AG09309 (cell line): ENCODE measurements around the gene PHKB.

Experiments
- DNase-seq: peaks from one replicate; pipeline ENCODE4 v3.0.0-alpha.2; 2010; ENCODE audit warnings: low read depth
- H3K4me3 ChIP-seq: 2 replicates; pipeline ENCODE4 v1.5.1; 2011; ENCODE audit warnings: mild to moderate bottlenecking, low read depth, low read length, moderate library complexity; ENCODE audit not compliant: control insufficient read depth
- TF ChIP-seq, protein P1 (sequence below): IDR thresholded peaks from 2 replicates; pipeline ENCODE4 v1.5.1; 2011; ENCODE audit warnings: mild to moderate bottlenecking, low read depth, low read length, inconsistent platforms; ENCODE audit not compliant: insufficient read depth, control insufficient read depth; ENCODE audit errors: missing control alignments

Gene PHKB

DNA sequence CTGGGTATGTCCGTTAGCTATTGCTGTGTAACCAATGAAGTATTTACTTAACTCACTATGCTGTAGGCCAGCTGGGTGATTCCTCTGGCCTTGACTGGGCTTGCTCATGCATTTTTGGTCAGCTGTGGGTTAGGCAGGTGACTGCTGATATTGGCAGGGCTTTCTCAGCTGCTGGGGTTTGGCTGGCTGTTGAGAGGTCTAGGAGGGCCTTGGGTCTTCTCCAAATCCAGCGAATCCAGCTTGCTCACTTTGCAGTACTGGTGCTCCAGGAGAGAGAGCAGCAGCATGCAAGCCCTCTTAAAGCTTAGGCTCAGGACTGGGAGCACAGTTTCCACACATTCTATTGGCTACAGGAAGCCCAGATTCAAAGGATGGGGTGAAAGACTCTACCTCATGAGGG, 270.1 kb downstream of the PHKB start:
- DNase-seq: peak; percentile 44
- TF ChIP-seq, protein P1, sequence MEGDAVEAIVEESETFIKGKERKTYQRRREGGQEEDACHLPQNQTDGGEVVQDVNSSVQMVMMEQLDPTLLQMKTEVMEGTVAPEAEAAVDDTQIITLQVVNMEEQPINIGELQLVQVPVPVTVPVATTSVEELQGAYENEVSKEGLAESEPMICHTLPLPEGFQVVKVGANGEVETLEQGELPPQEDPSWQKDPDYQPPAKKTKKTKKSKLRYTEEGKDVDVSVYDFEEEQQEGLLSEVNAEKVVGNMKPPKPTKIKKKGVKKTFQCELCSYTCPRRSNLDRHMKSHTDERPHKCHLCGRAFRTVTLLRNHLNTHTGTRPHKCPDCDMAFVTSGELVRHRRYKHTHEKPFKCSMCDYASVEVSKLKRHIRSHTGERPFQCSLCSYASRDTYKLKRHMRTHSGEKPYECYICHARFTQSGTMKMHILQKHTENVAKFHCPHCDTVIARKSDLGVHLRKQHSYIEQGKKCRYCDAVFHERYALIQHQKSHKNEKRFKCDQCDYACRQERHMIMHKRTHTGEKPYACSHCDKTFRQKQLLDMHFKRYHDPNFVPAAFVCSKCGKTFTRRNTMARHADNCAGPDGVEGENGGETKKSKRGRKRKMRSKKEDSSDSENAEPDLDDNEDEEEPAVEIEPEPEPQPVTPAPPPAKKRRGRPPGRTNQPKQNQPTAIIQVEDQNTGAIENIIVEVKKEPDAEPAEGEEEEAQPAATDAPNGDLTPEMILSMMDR: no peak
- H3K4me3 ChIP-seq: no peak overlapping the region

DNA sequence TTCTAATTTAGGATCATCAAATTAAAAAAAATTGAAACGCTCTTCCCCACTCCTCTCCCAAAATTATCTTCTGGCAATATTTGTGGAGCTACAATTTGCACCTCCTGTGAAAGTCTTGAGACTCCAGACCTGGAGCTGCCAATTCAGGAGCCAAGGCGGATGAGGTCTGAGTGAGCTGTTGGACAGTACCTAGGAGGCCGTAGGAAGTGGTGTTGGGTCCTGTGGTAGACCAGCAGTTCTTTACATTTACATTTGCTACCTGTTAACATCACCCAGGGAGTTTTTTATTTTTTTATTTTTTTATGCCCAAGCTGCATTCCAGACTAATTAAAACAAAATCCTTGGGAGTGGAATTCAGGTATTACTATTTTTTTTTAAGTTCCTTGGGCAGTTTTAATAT, 271.0 kb downstream of the PHKB start:
- no peak overlapping the region for H3K4me3 ChIP-seq
- no peak for DNase-seq
- TF ChIP-seq, protein P1: no peak

DNA sequence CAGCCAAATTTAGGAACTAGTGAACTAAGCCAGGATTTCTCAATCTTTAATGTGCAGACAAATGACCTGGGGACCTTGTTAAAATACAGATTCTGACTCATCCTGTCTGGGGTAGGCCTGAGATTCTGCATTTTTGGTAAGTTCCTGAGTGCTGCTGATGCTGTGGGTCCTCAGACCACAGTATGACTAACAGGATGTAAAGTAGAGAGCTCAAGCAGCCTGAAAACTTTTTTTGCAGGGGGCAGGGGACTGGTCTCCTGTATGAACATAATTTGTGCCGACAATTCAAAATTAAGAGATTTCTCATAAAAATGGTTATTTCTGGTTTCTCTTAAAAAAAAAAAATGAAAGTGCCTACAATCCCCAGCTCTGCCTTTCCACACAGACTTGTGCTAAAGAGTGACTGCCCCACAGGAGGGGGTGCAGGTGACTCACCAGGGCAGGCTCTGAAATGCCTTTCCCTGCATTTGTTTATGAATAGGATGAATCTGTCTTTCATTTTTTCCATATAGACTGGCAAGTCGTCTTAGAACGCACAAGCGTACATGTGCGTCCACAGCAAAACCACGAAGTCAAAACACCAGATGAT, 271.5 kb downstream of the PHKB start:
- H3K4me3 ChIP-seq: no peak overlapping the region
- TF ChIP-seq, protein P1: no peak
- peak; percentile 65 for DNase-seq

DNA sequence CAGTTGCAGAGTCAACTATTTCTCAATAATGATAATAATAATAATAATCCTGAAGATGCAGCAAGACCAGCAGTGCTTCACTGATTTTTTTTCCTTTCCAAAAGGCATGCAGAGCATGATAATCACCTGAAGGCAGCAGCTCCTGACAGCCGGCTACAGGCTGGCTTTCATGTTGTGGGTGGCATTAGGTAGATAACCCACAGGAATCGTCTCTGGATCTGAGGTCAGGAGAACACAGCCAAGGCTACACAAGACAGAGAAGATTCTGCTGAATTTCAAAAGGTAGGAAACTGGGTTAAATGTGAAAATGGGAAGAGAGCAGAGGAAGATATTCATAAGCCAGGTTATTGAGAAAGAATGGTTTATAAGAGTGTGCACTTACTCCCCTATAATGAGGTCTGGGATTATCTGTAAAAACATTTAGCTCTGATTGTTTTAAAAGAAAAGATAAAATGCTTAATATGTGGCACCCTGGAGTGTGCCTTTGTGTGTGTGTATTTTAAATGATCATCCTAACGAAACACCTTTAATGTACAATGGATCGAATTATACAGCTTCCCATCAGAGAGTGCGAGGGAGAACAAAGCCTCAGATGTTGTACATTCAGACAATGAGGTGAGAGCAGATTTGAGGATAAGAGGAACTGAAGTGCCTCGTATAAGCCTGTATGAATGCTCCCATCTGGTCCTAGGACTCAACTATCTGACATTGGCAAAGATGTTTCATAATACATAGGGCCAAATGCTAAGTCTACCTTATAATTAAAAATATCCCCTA, 273.1 kb downstream of the PHKB start:
- TF ChIP-seq, protein P1: no peak
- DNase-seq: no peak

DNA sequence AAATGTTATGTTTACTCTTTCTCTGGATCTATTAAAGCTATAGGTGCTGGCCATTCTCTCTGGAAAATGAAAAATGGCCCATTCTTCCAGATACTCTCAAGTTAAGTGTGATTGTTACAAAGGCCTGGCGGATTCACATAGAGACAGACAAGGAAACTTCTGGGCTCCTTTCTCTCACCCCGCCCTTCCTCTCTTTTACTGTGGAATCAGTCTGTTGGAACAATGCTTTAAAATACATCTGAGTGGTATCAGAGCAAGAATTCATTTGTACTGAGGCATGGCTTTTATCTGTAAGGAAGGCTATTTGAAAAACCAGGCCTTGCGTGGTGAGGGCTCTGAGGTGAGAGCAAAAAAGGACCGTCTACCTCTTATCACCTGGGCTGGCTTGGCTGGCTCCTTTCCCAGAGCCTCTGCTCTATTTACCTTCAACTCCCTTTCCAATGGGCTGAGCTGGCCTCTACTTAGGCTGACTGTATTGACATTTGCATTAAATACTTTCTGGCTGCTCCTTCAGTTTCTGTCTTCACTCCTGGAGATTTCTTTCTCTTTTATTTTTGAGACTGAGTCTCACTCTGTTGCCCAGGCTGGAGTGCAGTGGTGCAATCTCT, 274.0 kb downstream of the PHKB start:
- TF ChIP-seq, protein P1: no peak
- no peak overlapping the region for H3K4me3 ChIP-seq
- DNase-seq: no peak

More for the DNA sequence above, 273.1 kb downstream of the PHKB start:
- no peak overlapping the region for H3K4me3 ChIP-seq

DNA sequence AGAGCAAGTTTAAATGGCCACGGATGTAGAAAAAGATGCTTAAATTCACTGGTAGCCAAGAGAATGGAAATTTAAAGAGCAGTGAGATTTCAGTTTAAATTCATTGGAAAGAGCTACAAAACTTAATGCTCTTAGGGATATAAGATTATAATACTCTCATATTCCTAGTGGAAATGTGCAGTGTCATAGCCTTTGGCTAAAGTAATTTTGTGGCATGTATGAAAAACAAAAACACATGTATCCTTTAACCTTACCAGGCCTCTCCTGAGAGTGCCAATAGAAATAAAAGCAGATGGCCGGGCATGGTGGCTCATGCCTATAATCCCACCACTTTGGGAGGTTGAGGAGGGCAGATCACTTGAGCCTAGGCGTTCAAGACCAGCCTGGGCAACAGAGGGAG, 289.2 kb downstream of the PHKB start:
- TF ChIP-seq, protein P1: no peak
- no peak overlapping the region for H3K4me3 ChIP-seq

More for the DNA sequence above, 289.2 kb downstream of the PHKB start:
- no peak for DNase-seq
